ENCODE results near the gene STARD13.
"Not testable (repeated sequence)": the region's sequence is repeated elsewhere in the genome, so short reads cannot be mapped to it uniquely, and the experiment has no call there.

STARD13 gene

GRCh38 chr13:33167491-33167890 lies 118.1 kb downstream of the STARD13 start:
- no peaks in the 10 kb centered on the region for H3K9me3 ChIP-seq
- in situ Hi-C loops (cut with MboI; ENCODE audit: low sequenced_read_pairs), result no loop called here
- peaks cover 14% of the 10 kb centered on the region for H3K4me1 ChIP-seq
- DNase-seq (ENCODE audit: low spot score in 2 of 2), result peak; percentile 43 to 61
- H3K36me3 ChIP-seq (replicated peaks), result no peaks in the 10 kb centered on the region
- no peak overlapping the region for H3K4me3 ChIP-seq
- H3K27me3 ChIP-seq (ENCODE audit: low read depth), result no peaks in the 10 kb centered on the region

DNA sequence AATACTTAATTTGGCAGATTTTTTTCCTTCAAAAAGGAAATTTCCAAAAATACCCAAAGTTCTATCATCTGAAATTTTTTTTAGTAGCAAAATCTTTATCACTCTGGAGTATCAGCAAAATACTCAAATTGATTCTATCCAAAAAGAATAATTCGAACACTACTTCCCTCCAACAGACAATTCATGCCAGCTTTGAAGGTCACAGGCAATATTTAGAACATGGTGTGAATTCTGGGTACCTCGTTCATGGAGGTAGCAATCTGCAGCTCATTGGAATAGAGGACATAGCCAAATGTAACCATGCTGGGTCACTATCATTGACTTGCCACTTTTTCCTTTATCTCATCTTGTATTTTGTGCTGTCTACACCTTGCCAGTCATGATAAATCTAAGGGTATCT lies 119.8 kb downstream of the STARD13 start:
- in situ Hi-C loops (cut with MboI; ENCODE audit: low sequenced_read_pairs), result no loop called here
- H3K36me3 ChIP-seq (replicated peaks), result no peaks in the 10 kb centered on the region
- DNase-seq (ENCODE audit: low spot score in 2 of 2), result no peak

DNA sequence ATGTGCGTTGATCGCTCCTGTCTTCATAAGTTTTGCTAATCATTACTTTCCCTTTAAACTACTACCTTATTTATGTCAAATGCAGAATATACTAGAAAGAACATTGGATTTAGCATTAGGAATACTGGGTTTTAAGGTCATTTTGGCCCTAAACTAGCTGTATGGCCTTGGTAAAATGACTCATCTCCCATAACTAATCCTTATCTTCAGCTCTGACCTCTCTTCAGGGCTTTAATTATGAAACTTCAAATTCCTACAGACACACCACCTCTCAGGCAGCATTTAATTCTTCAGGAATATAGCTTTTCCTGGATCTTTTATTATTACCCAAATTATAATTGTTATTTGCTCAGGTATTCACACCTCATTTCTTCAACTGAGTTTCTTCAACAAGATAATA lies 121.2 kb downstream of the STARD13 start:
- in situ Hi-C loops (cut with MboI; ENCODE audit: low sequenced_read_pairs), result no loop called here

More for the DNA sequence above, 119.8 kb downstream of the STARD13 start:
- H3K27me3 ChIP-seq (ENCODE audit: low read depth), result no peaks in the 10 kb centered on the region
- H3K4me3 ChIP-seq, result no peak overlapping the region
- peaks cover 14% of the 10 kb centered on the region for H3K4me1 ChIP-seq
- H3K9me3 ChIP-seq, result no peaks in the 10 kb centered on the region

GRCh38 chr13:33162725-33163124 lies 122.8 kb downstream of the STARD13 start:
- in situ Hi-C loops (cut with MboI; ENCODE audit: low sequenced_read_pairs); H3K36me3 ChIP-seq (replicated peaks): not testable (repeated sequence)

More for the DNA sequence above, 121.2 kb downstream of the STARD13 start:
- Histone ChIP-seq H3K27me3 (ENCODE audit: low read depth) (no peaks in the 10 kb centered on the region), H3K9me3 (no peaks in the 10 kb centered on the region), H3K36me3 (replicated peaks) (no peaks in the 10 kb centered on the region), H3K4me1 (peaks cover 14% of the 10 kb centered on the region), H3K4me3 (no peak overlapping the region)
- DNase-seq (ENCODE audit: low spot score in 2 of 2), result no peak

GRCh38 chr13:33158816-33159215 lies 126.7 kb downstream of the STARD13 start:
- Histone ChIP-seq H3K9me3 (no peaks in the 10 kb centered on the region), H3K27me3 (ENCODE audit: low read depth) (no peaks in the 10 kb centered on the region), H3K36me3 (replicated peaks) (no peaks in the 10 kb centered on the region), H3K4me1 (no peaks in the 10 kb centered on the region), H3K4me3 (no peak overlapping the region)
- in situ Hi-C loops (cut with MboI; ENCODE audit: low sequenced_read_pairs), result no loop called here
- no peak for DNase-seq (ENCODE audit: low spot score in 2 of 2)

More at GRCh38 chr13:33162725-33163124, 122.8 kb downstream of the STARD13 start:
- not testable (repeated sequence) for DNase-seq (ENCODE audit: low spot score in 2 of 2); H3K4me1 ChIP-seq; H3K27me3 ChIP-seq (ENCODE audit: low read depth); H3K9me3 ChIP-seq; H3K4me3 ChIP-seq

DNA sequence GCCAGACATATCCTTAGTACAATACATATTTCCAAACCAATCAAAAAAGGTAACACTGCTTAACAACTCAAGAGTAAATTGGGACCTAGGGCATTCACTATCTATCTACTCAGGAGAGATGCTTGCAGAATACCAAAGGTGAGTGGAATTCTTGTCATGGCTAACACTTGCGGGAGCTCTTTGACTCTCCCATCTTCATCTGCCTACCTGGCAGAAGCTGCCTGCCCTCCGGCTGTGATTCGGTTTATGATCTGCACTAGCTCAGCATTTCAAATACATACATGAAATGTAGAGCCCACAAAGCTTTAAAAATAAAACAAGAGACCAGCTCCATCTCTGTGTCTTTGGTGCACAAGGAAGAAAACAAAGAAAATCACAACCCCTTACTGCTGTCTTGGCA lies 127.3 kb downstream of the STARD13 start:
- DNase-seq (ENCODE audit: low spot score in 2 of 2), result no peak
- Histone ChIP-seq H3K4me1 (no peaks in the 10 kb centered on the region), H3K9me3 (no peaks in the 10 kb centered on the region), H3K36me3 (replicated peaks) (no peaks in the 10 kb centered on the region), H3K4me3 (no peak overlapping the region), H3K27me3 (ENCODE audit: low read depth) (no peaks in the 10 kb centered on the region)
- in situ Hi-C loops (cut with MboI; ENCODE audit: low sequenced_read_pairs), result no loop called here

- no peaks in the 10 kb centered on the region for H3K36me3 ChIP-seq (replicated peaks)
- DNase-seq (ENCODE audit: low spot score in 2 of 2), result no peak
- H3K4me3 ChIP-seq, result no peak overlapping the region
- no peaks in the 10 kb centered on the region for H3K27me3 ChIP-seq (ENCODE audit: low read depth)
- in situ Hi-C loops (cut with MboI; ENCODE audit: low sequenced_read_pairs), result no loop called here
- H3K4me1 ChIP-seq, result no peaks in the 10 kb centered on the region
- no peaks in the 10 kb centered on the region for H3K9me3 ChIP-seq
Measured at GRCh38 chr13:33154911-33155310, 130.6 kb downstream of the STARD13 start.

GRCh38 chr13:33153421-33154404 lies 131.8 kb downstream of the STARD13 start:
- Histone ChIP-seq H3K27me3 (ENCODE audit: low read depth) (no peaks in the 10 kb centered on the region), H3K4me1 (no peaks in the 10 kb centered on the region), H3K9me3 (no peaks in the 10 kb centered on the region), H3K36me3 (replicated peaks) (no peaks in the 10 kb centered on the region), H3K4me3 (no peak overlapping the region)
- in situ Hi-C loops (cut with MboI; ENCODE audit: low sequenced_read_pairs), result no loop called here
- no peak for DNase-seq (ENCODE audit: low spot score in 2 of 2)

GRCh38 chr13:33152389-33152788 lies 133.2 kb downstream of the STARD13 start:
- Histone ChIP-seq H3K4me3 (no peak overlapping the region), H3K9me3 (no peaks in the 10 kb centered on the region), H3K4me1 (no peaks in the 10 kb centered on the region), H3K27me3 (ENCODE audit: low read depth) (no peaks in the 10 kb centered on the region), H3K36me3 (replicated peaks) (no peaks in the 10 kb centered on the region)
- no peak for DNase-seq (ENCODE audit: low spot score in 2 of 2)
- in situ Hi-C loops (cut with MboI; ENCODE audit: low sequenced_read_pairs), result no loop called here

DNA sequence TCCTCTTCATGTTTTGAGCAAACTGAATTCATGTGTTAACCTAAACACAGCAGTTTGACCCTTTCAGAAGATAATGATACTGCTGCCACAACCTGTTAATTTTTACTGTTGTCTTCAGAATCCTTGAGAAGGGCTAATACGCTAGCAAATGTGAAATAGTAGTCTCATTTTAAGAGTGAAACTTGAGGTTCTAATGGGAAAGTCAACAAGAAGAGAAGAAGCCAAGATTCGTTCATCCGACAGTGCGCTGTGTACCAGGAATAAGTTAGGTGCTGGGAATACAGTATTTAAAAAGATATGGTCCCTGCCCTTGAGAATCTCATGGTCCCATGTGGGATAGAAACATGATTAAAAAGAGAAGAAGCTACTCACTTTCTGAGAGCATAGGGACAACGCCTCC lies 134.9 kb downstream of the STARD13 start:
- H3K27me3 ChIP-seq (ENCODE audit: low read depth), result no peaks in the 10 kb centered on the region
- no peaks in the 10 kb centered on the region for H3K4me1 ChIP-seq
- in situ Hi-C loops (cut with MboI; ENCODE audit: low sequenced_read_pairs), result no loop called here
- H3K36me3 ChIP-seq (replicated peaks), result no peaks in the 10 kb centered on the region
- no peak for DNase-seq (ENCODE audit: low spot score in 2 of 2)
- no peak overlapping the region for H3K4me3 ChIP-seq
- H3K9me3 ChIP-seq, result no peaks in the 10 kb centered on the region

DNA sequence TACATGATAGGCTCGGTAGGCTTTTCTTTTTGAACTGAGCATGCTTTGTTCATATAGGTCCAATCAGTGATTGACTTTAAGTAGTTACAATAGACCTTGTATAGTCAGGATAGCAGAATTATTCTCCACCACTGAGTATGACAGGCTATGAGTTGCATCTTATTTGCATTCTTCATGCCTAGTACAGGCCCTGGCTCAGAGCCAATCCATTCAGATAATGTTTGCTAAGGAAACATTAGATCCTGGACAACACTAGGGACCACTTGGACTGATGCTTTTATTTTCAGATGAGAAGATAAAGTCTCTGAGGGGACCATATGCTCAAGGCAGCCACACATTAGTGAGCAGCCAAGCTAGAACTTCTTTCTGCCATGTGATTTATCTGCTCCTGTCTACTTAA lies 135.4 kb downstream of the STARD13 start:
- Histone ChIP-seq H3K9me3 (no peaks in the 10 kb centered on the region), H3K27me3 (ENCODE audit: low read depth) (no peaks in the 10 kb centered on the region), H3K4me1 (no peaks in the 10 kb centered on the region), H3K4me3 (no peak overlapping the region), H3K36me3 (replicated peaks) (no peaks in the 10 kb centered on the region)
- in situ Hi-C loops (cut with MboI; ENCODE audit: low sequenced_read_pairs), result no loop called here
- peak in 1 of 2 experiments; percentile 16 for DNase-seq (ENCODE audit: low spot score in 2 of 2)

DNA sequence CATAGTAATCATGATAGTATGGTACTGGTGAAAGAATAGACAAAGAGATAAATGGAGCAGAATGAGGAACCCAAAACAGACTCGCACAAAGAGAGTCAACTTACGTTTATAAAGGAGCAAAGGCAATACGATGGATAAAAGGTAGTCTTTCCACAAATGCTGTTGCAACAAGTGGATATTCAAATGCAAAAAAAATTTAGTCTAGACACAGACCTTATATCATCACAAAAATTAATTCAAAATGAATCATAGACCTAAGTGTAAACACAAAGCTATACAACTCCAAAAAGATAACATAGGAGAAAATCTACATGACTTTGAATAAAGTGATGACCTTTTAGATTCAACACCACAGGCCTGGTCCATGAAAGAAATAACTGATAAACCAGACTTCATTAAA lies 137.7 kb downstream of the STARD13 start:
- H3K27me3 ChIP-seq (ENCODE audit: low read depth), result no peaks in the 10 kb centered on the region
- in situ Hi-C loops (cut with MboI; ENCODE audit: low sequenced_read_pairs), result no loop called here
- H3K36me3 ChIP-seq (replicated peaks), result no peaks in the 10 kb centered on the region
- no peaks in the 10 kb centered on the region for H3K9me3 ChIP-seq
- DNase-seq (ENCODE audit: low spot score in 2 of 2), result no peak
- H3K4me1 ChIP-seq, result no peaks in the 10 kb centered on the region
- no peak overlapping the region for H3K4me3 ChIP-seq

DNA sequence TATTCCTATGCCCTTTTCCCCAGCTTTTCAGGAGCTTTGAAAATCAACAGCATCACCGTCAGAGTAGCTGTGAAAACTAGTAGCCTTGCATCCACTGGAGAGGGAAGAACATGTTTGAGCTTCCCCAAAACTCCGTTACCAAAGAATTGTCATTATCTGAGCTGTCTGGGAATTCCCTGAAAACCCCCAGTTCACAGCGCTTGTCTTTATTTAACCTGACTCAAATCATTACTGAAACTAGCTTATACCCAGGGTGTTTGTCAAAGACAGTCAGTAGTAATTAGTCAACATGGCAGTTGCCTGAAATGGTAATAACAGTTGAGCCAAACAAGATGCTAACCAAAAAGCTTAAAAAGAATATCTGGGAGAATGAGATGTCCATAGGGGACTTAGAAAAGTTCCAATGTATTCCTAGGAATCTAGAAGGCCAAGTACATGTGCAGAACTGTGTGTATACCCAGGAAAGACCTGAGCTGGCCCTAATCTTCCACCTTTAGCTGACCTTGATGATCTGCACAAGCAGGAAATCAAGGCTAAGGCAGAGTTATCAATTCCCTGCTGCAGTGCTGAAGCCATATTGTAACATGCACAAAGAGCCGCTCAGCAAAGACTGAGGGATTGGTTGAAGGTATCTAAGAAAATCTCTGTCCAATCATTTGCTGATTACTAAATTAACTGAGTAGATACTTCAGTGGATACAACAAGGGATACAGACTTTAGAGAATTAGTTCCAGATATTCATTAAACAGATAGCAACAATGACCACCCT lies 138.5 kb downstream of the STARD13 start:
- in situ Hi-C loops (cut with MboI; ENCODE audit: low sequenced_read_pairs), result no loop called here
- no peak for DNase-seq (ENCODE audit: low spot score in 2 of 2)

GRCh38 chr13:33145667-33146066 lies 139.9 kb downstream of the STARD13 start:
- Histone ChIP-seq H3K4me1 (no peaks in the 10 kb centered on the region), H3K9me3 (no peaks in the 10 kb centered on the region), H3K27me3 (ENCODE audit: low read depth) (no peaks in the 10 kb centered on the region), H3K4me3 (no peak overlapping the region), H3K36me3 (replicated peaks) (no peaks in the 10 kb centered on the region)
- in situ Hi-C loops (cut with MboI; ENCODE audit: low sequenced_read_pairs), result no loop called here
- DNase-seq (ENCODE audit: low spot score in 2 of 2), result no peak

More for the DNA sequence above, 138.5 kb downstream of the STARD13 start:
- Histone ChIP-seq H3K9me3 (no peaks in the 10 kb centered on the region), H3K4me3 (no peak overlapping the region), H3K4me1 (no peaks in the 10 kb centered on the region), H3K27me3 (ENCODE audit: low read depth) (no peaks in the 10 kb centered on the region), H3K36me3 (replicated peaks) (no peaks in the 10 kb centered on the region)
